Stimulated activated CD4-positive, alpha-beta T cell treated with anti-CD3 and anti-CD28 coated beads, Interleukin-15, amount 100 ng/mL, for 1 hour (primary cell): Measurements from ENCODE around the gene POU2AF3.

Source experiments
- DNase-seq, 2 donors: peaks; one replicate each; pipeline ENCODE4 v3.0.0-alpha.2; 2020; ENCODE audit warnings: low read depth in 1 of 2, low spot score in 1 of 2

Gene POU2AF3

GRCh38 chr11:111352231-111352746 lies 53.9 kb downstream of the POU2AF3 start:
- DNase-seq = no peak

DNA sequence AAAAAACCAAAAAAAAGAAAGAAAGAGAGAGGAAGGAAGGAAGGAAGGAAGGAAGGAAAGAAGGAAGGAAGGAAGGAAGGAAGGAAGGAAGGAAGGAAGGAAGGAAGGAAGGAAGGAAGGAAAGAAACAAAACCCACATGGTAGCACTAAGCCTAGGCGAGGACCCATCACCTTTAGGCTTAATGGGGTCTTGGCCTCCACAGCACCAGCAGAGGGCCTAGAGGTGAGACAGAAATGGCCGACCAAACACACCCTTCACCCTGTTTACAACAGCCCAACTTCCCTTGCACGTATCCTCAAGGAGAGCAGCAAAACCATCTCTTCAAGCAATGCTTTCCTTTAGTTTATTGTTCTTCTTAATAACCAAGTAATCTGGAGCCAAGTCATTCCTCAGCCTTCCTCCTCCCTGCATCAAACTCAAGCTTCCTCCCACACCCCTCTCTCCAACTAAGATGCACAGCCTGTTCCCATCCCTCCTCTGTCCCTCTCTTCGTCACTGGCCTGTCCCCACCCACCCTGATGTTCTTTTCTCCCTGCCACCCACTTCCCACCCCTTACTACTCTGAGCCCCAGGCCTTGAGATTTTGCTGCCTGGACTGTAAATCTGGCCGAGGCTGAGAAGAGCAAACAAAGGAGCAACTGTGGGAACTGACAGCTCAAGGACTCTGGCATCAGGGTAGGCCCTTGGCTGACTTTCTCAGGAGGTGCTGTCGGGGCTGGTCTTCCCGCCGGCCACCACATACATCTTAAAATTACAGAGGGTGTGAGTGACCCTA lies 54.8 kb downstream of the POU2AF3 start:
- no peak for DNase-seq

GRCh38 chr11:111353776-111354600 lies 55.6 kb downstream of the POU2AF3 start:
- no peak for DNase-seq

DNA sequence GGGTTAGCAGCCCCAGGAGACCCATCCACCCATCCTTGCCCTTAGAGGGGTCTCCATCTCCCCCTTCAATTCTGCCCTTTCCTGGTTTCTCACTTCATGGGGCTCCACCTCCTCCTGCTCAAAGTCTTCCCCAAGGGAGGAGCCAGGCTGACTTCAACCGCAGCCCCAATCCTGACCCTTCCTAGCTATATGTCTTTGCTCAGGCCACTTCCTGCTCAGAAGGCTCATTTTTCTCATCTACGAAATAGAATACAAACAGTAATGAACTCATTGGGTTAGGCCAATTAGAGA lies 56.2 kb downstream of the POU2AF3 start:
- no peak for DNase-seq

DNA sequence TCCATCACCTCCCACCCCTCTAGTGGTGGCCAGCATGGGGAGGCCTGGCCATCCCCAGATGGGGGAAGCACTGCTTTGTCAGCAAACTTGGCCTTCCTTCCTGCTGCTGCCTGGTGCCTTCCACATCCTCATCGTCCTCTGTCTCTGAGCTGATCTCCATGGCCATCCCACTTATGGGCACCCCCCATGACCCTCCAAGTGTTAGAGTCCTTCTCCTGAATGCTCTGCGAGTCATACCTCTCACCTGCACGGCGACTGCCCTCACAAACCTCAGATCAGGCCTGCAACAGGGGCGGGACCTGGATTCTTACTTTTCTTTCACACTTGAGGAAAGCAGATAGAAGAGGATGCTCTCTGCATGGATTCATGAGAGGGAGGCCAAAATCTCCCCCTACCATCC lies 56.8 kb downstream of the POU2AF3 start:
- no peak for DNase-seq

DNA sequence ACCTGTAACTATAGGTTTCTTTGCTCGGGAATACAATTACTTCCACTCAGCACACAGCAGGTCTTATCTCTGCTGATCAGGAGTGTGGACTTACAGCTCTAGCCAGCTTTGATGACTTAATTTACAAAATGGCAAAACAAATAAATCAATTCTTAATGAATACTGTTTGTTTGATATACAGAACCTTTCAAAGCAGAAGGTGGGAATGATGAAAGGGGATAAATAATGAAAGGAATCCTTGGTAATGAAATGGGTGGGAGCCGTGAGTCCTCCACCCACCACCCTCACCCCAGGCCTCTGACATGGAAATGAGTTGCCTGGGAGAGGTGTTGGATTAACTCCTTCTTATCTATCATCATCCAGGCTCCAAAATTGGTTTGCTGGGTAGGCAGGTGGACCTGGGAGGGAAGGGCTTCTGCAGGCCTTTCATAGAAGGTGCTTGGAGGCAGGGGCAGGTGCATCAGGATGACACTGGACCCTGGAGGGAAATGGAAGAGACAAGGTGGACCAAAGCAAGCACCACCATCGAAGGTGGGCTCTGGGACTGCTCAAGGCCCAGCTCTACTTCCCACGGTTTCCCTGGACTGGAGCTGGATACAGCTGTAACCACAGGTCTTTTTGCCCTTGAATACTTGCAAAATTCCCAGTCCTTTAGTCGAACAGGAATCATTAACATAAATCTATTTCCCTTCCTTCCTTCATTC lies 57.8 kb downstream of the POU2AF3 start:
- no peak for DNase-seq

- DNase-seq = no peak
Measured at GRCh38 chr11:111356660-111357048, 58.3 kb downstream of the POU2AF3 start.

GRCh38 chr11:111357150-111358037 lies 59.0 kb downstream of the POU2AF3 start:
- no peak for DNase-seq
